GM19463 (cell line): ENCODE data around the gene LCN6.

ENCODE experiments used
- ATAC-seq: cut with Tn5 transposase; IDR thresholded peaks from one replicate; pipeline ENCODE4 v1.9.1; 2021; ENCODE audit warnings: mild to moderate bottlenecking, moderate library complexity; ENCODE audit not compliant: unreplicated experiment

Gene LCN6

DNA sequence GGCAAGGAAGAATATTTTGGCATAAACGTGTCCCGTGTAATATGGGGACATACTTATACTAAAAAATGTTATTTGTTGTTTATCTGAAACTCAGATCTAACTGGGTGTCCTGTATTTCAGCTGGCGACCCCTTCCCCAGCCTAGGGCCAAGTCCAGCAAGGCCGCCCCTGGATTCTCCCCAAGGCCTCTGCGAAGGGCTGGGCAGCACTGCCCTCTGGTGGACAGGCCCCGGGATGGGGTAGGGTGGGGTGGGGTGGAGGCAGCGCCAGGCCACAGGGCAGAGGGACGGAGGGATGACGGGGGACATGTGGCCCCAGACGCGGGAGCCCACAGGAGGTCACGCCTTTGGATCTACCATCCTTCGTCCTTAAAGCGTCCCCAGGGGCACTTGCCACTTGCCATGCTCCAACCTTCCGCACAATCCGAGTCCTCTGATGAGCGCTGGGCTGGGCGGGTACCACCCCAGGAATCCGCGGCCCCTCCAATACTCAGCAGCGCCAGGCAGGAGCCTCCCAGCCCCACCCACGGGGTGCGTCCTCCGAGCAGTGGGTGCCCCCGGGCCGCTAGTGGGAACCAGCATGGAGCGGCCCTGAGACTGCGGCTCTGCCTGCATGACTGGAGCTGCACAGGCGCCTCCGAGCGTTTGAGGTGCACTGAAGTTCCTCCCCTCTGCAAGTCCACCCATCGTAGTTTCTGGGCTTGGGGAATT, 54.0 kb downstream of the LCN6 start:
- no peak for ATAC-seq
